ENCODE results near the gene FAM114A1. TPM values are rescaled to one million over a fixed set of nuclear protein-coding genes. Genes with fewer than 3 reads are reported as not detected.
A peak's percentile ranks its signal among the peaks of the same experiment; 100 is the strongest.

Gene FAM114A1
- total RNA-seq, 6 experiments from 2014 or later: 55.3 to 88.9 (median 69.4) TPM

GRCh38 chr4:38928974-38929373 lies 61.4 kb downstream of the FAM114A1 start:
- WGBS (ENCODE audit: insufficient coverage, low coverage, low lambda C conversion rate, missing lambda C conversion rate): 98% methylated on average over 4 of the region's 9 CpGs
- Histone ChIP-seq H3K4me1 (peaks cover 0 to 3% (median 0%) of the 10 kb centered on the region in 4 donors), H3K27me3 (no peaks in the 10 kb centered on the region), H3K36me3 (peaks cover 0 to 94% (median 39%) of the 10 kb centered on the region in 4 donors), H3K4me3 (no peak overlapping the region), H3K27ac (peak overlapping the region in 1 of 3 donors; percentile 49), H3K9me3 (no peaks in the 10 kb centered on the region)
- TF ChIP-seq CTCF (IDR thresholded peaks at IDR 0.05) (no peak), POLR2A (IDR thresholded peaks at IDR 0.05) (no peak)
- intact Hi-C loops (cut with DNase I): loop anchor here in 1 of 2 donors (10.0 kb wide), 1 partner anchor 196 kb away; no protein-coding TSS in a partner anchor
- ATAC-seq (no peak), DNase-seq (no peak)

GRCh38 chr4:38930204-38930603 lies 62.6 kb downstream of the FAM114A1 start:
- H3K9me3 ChIP-seq: no peaks in the 10 kb centered on the region
- peaks cover 0 to 3% (median 0%) of the 10 kb centered on the region in 4 donors for H3K4me1 ChIP-seq
- peak; percentile 21 for TF ChIP-seq POLR2A (IDR thresholded peaks at IDR 0.05)
- TF ChIP-seq CTCF (IDR thresholded peaks at IDR 0.05): no peak
- no peaks in the 10 kb centered on the region for H3K27me3 ChIP-seq
- H3K36me3 ChIP-seq: peaks cover 0 to 98% (median 43%) of the 10 kb centered on the region in 4 donors
- DNase-seq: peak in 1 of 3 donors; percentile 64
- H3K27ac ChIP-seq: peak overlapping the region in 2 of 3 donors; percentile 18 to 49
- WGBS (ENCODE audit: insufficient coverage, low coverage, low lambda C conversion rate, missing lambda C conversion rate): 0% methylated on average over 1 of the region's 1 CpG
- intact Hi-C loops (cut with DNase I): no loop called here
- no peak overlapping the region for H3K4me3 ChIP-seq
- ATAC-seq: peak in 3 of 4 donors; percentile 89 to 94 (median 89)

GRCh38 chr4:38930707-38931106 lies 63.1 kb downstream of the FAM114A1 start:
- peak in 3 of 4 donors; percentile 34 to 47 (median 43) for ATAC-seq
- Histone ChIP-seq H3K4me1 (peaks cover 0 to 3% (median 0%) of the 10 kb centered on the region in 4 donors), H3K4me3 (no peak overlapping the region), H3K27me3 (no peaks in the 10 kb centered on the region), H3K9me3 (no peaks in the 10 kb centered on the region), H3K36me3 (peaks cover 0 to 98% (median 46%) of the 10 kb centered on the region in 4 donors), H3K27ac (peak overlapping the region in 2 of 3 donors; percentile 18 to 48)
- WGBS (ENCODE audit: insufficient coverage, low coverage, low lambda C conversion rate, missing lambda C conversion rate): 51% methylated on average over 5 of the region's 6 CpGs
- no peak for DNase-seq
- intact Hi-C loops (cut with DNase I): no loop called here
- TF ChIP-seq POLR2A (IDR thresholded peaks at IDR 0.05) (no peak), CTCF (IDR thresholded peaks at IDR 0.05) (no peak)

- no peak for TF ChIP-seq POLR2A (IDR thresholded peaks at IDR 0.05)
- TF ChIP-seq CTCF (IDR thresholded peaks at IDR 0.05): no peak
- H3K27ac ChIP-seq: peak overlapping the region in 2 of 3 donors; percentile 18 to 48
Observed at GRCh38 chr4:38931125-38931524, 63.5 kb downstream of the FAM114A1 start.

More at GRCh38 chr4:38931125-38931524, 63.5 kb downstream of the FAM114A1 start:
- WGBS (ENCODE audit: insufficient coverage, low coverage, low lambda C conversion rate, missing lambda C conversion rate): 80% methylated on average over 5 of the region's 5 CpGs
- intact Hi-C loops (cut with DNase I): no loop called here
- DNase-seq: no peak
- no peaks in the 10 kb centered on the region for H3K27me3 ChIP-seq
- H3K4me1 ChIP-seq: peaks cover 0 to 3% (median 0%) of the 10 kb centered on the region in 4 donors
- no peak overlapping the region for H3K4me3 ChIP-seq
- no peak for ATAC-seq
- H3K36me3 ChIP-seq: peaks cover 0 to 98% (median 48%) of the 10 kb centered on the region in 4 donors
- no peaks in the 10 kb centered on the region for H3K9me3 ChIP-seq

All from right lobe of liver (tissue), 6 donors.